ENCODE measurements around the gene BPGM. TPM values are rescaled to one million over a fixed set of nuclear protein-coding genes. Genes with fewer than 3 reads are reported as not detected.
"Not testable (repeated sequence)": the region's sequence is repeated elsewhere in the genome, so short reads cannot be mapped to it uniquely, and the experiment has no call there.

Gene BPGM
- total RNA-seq, 1 donor from 2014 or later = 49.7 TPM

- Mint-ChIP-seq H3K4me3 (no peak overlapping the region), H3K27me3 (ENCODE audit: insufficient read depth, low read depth) (no peaks in the 10 kb centered on the region), H3K27ac (no peak overlapping the region), H3K9me3 (no peaks in the 10 kb centered on the region), H3K4me1 (no peaks in the 10 kb centered on the region), H3K36me3 (peaks cover 12% of the 10 kb centered on the region)
- Histone ChIP-seq H3K9ac (no peak overlapping the region), H3K4me2 (no peak overlapping the region), H3F3A (ENCODE audit: low read depth) (no peaks in the 10 kb centered on the region), H3K36me3 (no peaks in the 10 kb centered on the region), H3K79me2 (ENCODE audit: low read depth) (no peaks in the 10 kb centered on the region), H3K4me1 (peaks cover 3% of the 10 kb centered on the region), H3K4me3 (no peak overlapping the region), H3K27me3 (no peaks in the 10 kb centered on the region), H2AFZ (replicated peaks) (no peak overlapping the region), H3K9me3 (ENCODE audit: low read depth) (no peaks in the 10 kb centered on the region), H3K27ac (no peak overlapping the region), H4K20me1 (ENCODE audit: low read depth) (no peaks in the 10 kb centered on the region)
- TF ChIP-seq EZH2phosphoT487 (IDR thresholded peaks at IDR 0.05) (no peak), EZH2 (IDR thresholded peaks at IDR 0.05) (no peak), CTCF (IDR thresholded peaks at IDR 0.05) (no peak)
- DNase-seq (ENCODE audit: low spot score) = no peak
Measured at GRCh38 chr7:134662166-134662870, 15.7 kb downstream of the BPGM start.

DNA sequence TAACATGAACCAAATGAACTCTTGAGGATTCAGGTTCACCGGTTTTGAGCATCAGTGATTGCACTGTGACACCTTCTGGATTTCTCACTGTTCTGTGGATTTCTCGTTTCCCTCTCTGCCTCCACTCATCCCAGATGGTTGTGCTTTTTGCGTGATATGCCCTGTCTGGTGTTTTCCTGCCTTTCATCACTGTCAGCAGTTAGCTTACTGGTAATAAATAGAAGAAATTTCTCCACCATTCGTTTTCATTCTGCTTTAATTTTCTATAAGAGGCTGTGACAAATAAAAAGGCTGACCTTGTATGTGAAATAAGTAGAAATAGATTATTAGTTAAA is 16.2 kb downstream of the BPGM start:
- DNase-seq (ENCODE audit: low spot score) = no peak
- no peaks in the 10 kb centered on the region for H3K9me3 ChIP-seq (ENCODE audit: low read depth)
- H2AFZ ChIP-seq (replicated peaks) = no peak overlapping the region
- no peaks in the 10 kb centered on the region for H3K27me3 ChIP-seq
- H3K4me3 Mint-ChIP-seq = no peak overlapping the region
- no peaks in the 10 kb centered on the region for H3K79me2 ChIP-seq (ENCODE audit: low read depth)
- no peaks in the 10 kb centered on the region for H3F3A ChIP-seq (ENCODE audit: low read depth)
- no peaks in the 10 kb centered on the region for H4K20me1 ChIP-seq (ENCODE audit: low read depth)
- H3K4me1 Mint-ChIP-seq = no peaks in the 10 kb centered on the region
- H3K27me3 Mint-ChIP-seq (ENCODE audit: insufficient read depth, low read depth) = no peaks in the 10 kb centered on the region
- H3K4me1 ChIP-seq = no peaks in the 10 kb centered on the region
- no peak overlapping the region for H3K27ac ChIP-seq
- H3K4me2 ChIP-seq = no peak overlapping the region
- no peak overlapping the region for H3K27ac Mint-ChIP-seq
- TF ChIP-seq CTCF (IDR thresholded peaks at IDR 0.05) (no peak), EZH2 (IDR thresholded peaks at IDR 0.05) (no peak), EZH2phosphoT487 (IDR thresholded peaks at IDR 0.05) (no peak)
- no peaks in the 10 kb centered on the region for H3K9me3 Mint-ChIP-seq
- no peak overlapping the region for H3K4me3 ChIP-seq
- H3K36me3 Mint-ChIP-seq = peaks cover 12% of the 10 kb centered on the region
- no peak overlapping the region for H3K9ac ChIP-seq
- no peaks in the 10 kb centered on the region for H3K36me3 ChIP-seq

- H2AFZ ChIP-seq (replicated peaks); H3K4me2 ChIP-seq; H3K27ac Mint-ChIP-seq; H3K27me3 Mint-ChIP-seq (ENCODE audit: insufficient read depth, low read depth); H3K4me3 ChIP-seq; H3K9ac ChIP-seq; H3K36me3 ChIP-seq; H3K4me3 Mint-ChIP-seq; H3K9me3 ChIP-seq (ENCODE audit: low read depth); H4K20me1 ChIP-seq (ENCODE audit: low read depth); H3K27me3 ChIP-seq; H3K4me1 Mint-ChIP-seq; H3K4me1 ChIP-seq; DNase-seq (ENCODE audit: low spot score); H3F3A ChIP-seq (ENCODE audit: low read depth); H3K27ac ChIP-seq; H3K79me2 ChIP-seq (ENCODE audit: low read depth); H3K9me3 Mint-ChIP-seq: not testable (repeated sequence)
- peaks cover 12% of the 10 kb centered on the region for H3K36me3 Mint-ChIP-seq
Measured at GRCh38 chr7:134665045-134665444, 18.4 kb downstream of the BPGM start.

DNA sequence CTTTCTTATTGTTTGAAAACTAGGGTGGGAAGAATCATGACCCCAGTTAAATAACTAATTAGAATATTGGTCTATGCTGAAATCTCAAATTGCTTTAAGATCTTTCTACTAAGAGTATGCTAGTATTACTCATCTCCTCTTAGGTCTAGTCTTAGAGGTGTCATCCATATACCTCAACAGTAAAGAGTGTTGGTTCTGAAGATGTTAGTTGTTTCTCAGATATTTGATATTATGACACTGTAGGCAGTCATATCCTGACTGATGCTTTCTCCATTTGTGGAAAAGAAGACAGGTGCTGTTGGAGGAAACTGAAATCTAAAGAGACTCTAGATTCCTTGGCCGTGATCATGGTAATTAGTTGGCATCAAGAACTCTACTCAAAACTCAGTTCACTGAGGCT is 21.2 kb downstream of the BPGM start:
- Histone ChIP-seq H3K27ac (no peak overlapping the region), H3K27me3 (no peaks in the 10 kb centered on the region), H3K9ac (no peak overlapping the region), H4K20me1 (ENCODE audit: low read depth) (no peaks in the 10 kb centered on the region), H3K79me2 (ENCODE audit: low read depth) (no peaks in the 10 kb centered on the region), H3F3A (ENCODE audit: low read depth) (no peaks in the 10 kb centered on the region), H3K36me3 (no peaks in the 10 kb centered on the region), H3K4me2 (no peak overlapping the region), H3K4me3 (no peak overlapping the region), H2AFZ (replicated peaks) (no peak overlapping the region), H3K9me3 (ENCODE audit: low read depth) (no peaks in the 10 kb centered on the region), H3K4me1 (no peaks in the 10 kb centered on the region)
- TF ChIP-seq EZH2phosphoT487 (IDR thresholded peaks at IDR 0.05) = no peak
- TF ChIP-seq EZH2 (IDR thresholded peaks at IDR 0.05) = no peak
- TF ChIP-seq CTCF (IDR thresholded peaks at IDR 0.05) = no peak
- peaks cover 9% of the 10 kb centered on the region for H3K36me3 Mint-ChIP-seq
- H3K4me3 Mint-ChIP-seq = no peak overlapping the region
- no peaks in the 10 kb centered on the region for H3K27me3 Mint-ChIP-seq (ENCODE audit: insufficient read depth, low read depth)
- no peak for DNase-seq (ENCODE audit: low spot score)
- no peaks in the 10 kb centered on the region for H3K9me3 Mint-ChIP-seq
- H3K27ac Mint-ChIP-seq = no peak overlapping the region
- peaks cover 4% of the 10 kb centered on the region for H3K4me1 Mint-ChIP-seq
